K562 (cell line): ENCODE measurements around the gene ITPRIP.

Source experiments
- BHLHE40 ChIP-seq: IDR thresholded peaks from 2 replicates; pipeline ENCODE4 v1.6.1; 2011; ENCODE audit warnings: low read length, improper control_type of control experiment
- ESRRA ChIP-seq: fragments of 450-650 bp; IDR thresholded peaks from 2 replicates; pipeline ENCODE4 v1.6.1; 2014; ENCODE audit warnings: low read depth, mild to moderate bottlenecking, moderate library complexity, borderline replicate concordance
- EZH2 ChIP-seq: IDR thresholded peaks from 2 replicates; pipeline ENCODE4 v1.6.1; 2012; ENCODE audit warnings: low read depth, mild to moderate bottlenecking, inconsistent platforms, low read length, borderline replicate concordance
- POU5F1 ChIP-seq: fragments of 150-350 bp; IDR thresholded peaks from 2 replicates; pipeline ENCODE4 v1.6.1; 2014; ENCODE audit warnings: borderline replicate concordance, low read length, low read depth, mild to moderate bottlenecking; ENCODE audit not compliant: partially characterized antibody
- PTBP1 ChIP-seq: fragments of 200-400 bp; formaldehyde crosslinking; IDR thresholded peaks from 2 replicates; pipeline ENCODE4 v1.6.1; 2017; ENCODE audit warnings: low read depth, low read length
- RAD21 ChIP-seq, 2 experiments: fragments of 250-450 bp in 1 of 2; fragments of 450-650 bp in 1 of 2; sonication (Bioruptor Pico) in 1 of 2; formaldehyde crosslinking in 1 of 2; IDR thresholded peaks in 1 of 2; conservative IDR thresholded peaks in 1 of 2; 2 replicates each; pipeline versions ENCODE4 v1.4.0 to v1.8.0; 2020 to 2022; ENCODE audit warnings: mild to moderate bottlenecking in 2 of 2, moderate library complexity in 1 of 2
- TF ChIP-seq, protein P1 (sequence below): sonication (generic); formaldehyde crosslinking; IDR thresholded peaks from 2 replicates; pipeline ENCODE4 v1.9.0; 2022; ENCODE audit warnings: mild to moderate bottlenecking, missing genetic modification reagents
- TF ChIP-seq, protein P2 (sequence below), 3 experiments: IDR thresholded peaks in 2 of 3; conservative IDR thresholded peaks in 1 of 3; 2 replicates each; pipeline ENCODE4 v1.5.1; 2011 to 2012; ENCODE audit warnings: low read length in 3 of 3, mild to moderate bottlenecking in 3 of 3, control low read depth in 2 of 3, improper control_type of control experiment in 1 of 3, inconsistent platforms in 1 of 3, low read depth in 1 of 3, mixed read lengths in 1 of 3, moderate library complexity in 1 of 3; ENCODE audit not compliant: insufficient read depth in 2 of 3
- TF ChIP-seq, protein P3 (sequence below): sonication (generic); formaldehyde crosslinking; IDR thresholded peaks from 2 replicates; pipeline ENCODE4 v1.8.1; 2023; ENCODE audit warnings: missing genetic modification reagents, mild to moderate bottlenecking, borderline replicate concordance

DNA sequence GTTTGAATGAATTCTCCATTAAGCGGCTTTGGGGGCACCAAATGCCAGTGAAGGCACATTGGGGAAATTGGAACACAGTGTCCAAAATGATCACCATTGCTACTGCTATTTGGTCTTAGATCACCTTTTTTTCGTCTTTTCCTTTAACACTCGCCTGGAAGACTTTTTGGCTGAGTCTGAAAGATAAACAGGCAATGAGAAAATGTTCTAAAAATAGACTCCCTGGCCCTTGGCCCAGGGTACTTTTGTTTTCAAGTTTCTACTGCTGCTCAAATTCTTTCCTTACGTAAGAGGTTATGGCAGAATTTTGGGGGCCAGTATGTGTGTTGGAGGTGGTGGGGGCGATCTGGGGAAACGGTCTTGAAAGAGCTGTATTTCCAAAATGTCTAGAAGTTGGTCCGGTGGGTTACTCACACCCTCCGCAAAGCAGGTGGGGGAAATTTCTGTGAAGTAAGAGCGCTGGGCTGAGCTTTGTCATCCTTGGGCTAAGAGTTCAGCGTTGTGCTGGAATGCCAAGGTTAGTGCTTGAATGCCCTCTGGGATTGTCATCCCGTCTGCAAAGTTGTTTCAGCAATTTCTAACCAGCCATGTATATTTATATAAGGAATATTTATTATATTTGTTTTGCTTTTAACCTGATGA is 1.3 kb upstream of the ITPRIP start:
- no peak for TF ChIP-seq PTBP1
- TF ChIP-seq BHLHE40 = no peak
- no peak for TF ChIP-seq EZH2
- no peak for TF ChIP-seq POU5F1
- TF ChIP-seq, protein P1, sequence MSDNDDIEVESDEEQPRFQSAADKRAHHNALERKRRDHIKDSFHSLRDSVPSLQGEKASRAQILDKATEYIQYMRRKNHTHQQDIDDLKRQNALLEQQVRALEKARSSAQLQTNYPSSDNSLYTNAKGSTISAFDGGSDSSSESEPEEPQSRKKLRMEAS (CRISPR knock-in tag) = no peak
- TF ChIP-seq, protein P2, sequence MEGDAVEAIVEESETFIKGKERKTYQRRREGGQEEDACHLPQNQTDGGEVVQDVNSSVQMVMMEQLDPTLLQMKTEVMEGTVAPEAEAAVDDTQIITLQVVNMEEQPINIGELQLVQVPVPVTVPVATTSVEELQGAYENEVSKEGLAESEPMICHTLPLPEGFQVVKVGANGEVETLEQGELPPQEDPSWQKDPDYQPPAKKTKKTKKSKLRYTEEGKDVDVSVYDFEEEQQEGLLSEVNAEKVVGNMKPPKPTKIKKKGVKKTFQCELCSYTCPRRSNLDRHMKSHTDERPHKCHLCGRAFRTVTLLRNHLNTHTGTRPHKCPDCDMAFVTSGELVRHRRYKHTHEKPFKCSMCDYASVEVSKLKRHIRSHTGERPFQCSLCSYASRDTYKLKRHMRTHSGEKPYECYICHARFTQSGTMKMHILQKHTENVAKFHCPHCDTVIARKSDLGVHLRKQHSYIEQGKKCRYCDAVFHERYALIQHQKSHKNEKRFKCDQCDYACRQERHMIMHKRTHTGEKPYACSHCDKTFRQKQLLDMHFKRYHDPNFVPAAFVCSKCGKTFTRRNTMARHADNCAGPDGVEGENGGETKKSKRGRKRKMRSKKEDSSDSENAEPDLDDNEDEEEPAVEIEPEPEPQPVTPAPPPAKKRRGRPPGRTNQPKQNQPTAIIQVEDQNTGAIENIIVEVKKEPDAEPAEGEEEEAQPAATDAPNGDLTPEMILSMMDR (IDR thresholded peaks at IDR 0.05 in 2 of 3, conservative IDR thresholded peaks at IDR 0.05 in 1 of 3; ENCODE audit: insufficient read depth in 2 of 3, low read depth in 1 of 3, low read length in 3 of 3) = no peak
- TF ChIP-seq ESRRA = no peak
- no peak for TF ChIP-seq RAD21 (CRISPR knock-in tag; conservative IDR thresholded peaks at IDR 0.05 in 1 of 2, IDR thresholded peaks at IDR 0.05 in 1 of 2)
- TF ChIP-seq, protein P3, sequence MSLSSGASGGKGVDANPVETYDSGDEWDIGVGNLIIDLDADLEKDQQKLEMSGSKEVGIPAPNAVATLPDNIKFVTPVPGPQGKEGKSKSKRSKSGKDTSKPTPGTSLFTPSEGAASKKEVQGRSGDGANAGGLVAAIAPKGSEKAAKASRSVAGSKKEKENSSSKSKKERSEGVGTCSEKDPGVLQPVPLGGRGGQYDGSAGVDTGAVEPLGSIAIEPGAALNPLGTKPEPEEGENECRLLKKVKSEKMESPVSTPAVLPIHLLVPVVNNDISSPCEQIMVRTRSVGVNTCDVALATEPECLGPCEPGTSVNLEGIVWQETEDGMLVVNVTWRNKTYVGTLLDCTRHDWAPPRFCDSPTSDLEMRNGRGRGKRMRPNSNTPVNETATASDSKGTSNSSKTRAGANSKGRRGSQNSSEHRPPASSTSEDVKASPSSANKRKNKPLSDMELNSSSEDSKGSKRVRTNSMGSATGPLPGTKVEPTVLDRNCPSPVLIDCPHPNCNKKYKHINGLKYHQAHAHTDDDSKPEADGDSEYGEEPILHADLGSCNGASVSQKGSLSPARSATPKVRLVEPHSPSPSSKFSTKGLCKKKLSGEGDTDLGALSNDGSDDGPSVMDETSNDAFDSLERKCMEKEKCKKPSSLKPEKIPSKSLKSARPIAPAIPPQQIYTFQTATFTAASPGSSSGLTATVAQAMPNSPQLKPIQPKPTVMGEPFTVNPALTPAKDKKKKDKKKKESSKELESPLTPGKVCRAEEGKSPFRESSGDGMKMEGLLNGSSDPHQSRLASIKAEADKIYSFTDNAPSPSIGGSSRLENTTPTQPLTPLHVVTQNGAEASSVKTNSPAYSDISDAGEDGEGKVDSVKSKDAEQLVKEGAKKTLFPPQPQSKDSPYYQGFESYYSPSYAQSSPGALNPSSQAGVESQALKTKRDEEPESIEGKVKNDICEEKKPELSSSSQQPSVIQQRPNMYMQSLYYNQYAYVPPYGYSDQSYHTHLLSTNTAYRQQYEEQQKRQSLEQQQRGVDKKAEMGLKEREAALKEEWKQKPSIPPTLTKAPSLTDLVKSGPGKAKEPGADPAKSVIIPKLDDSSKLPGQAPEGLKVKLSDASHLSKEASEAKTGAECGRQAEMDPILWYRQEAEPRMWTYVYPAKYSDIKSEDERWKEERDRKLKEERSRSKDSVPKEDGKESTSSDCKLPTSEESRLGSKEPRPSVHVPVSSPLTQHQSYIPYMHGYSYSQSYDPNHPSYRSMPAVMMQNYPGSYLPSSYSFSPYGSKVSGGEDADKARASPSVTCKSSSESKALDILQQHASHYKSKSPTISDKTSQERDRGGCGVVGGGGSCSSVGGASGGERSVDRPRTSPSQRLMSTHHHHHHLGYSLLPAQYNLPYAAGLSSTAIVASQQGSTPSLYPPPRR = no peak
